Ectodermal cell (in vitro differentiated cells): ENCODE data around the gene PIGL.
"Not testable (repeated sequence)": the region's sequence is repeated elsewhere in the genome, so short reads cannot be mapped to it uniquely, and the experiment has no call there.

Experiments
- H3K27ac ChIP-seq: 2 replicates; pipeline ENCODE4 v1.7.0; 2013; ENCODE audit warnings: mild to moderate bottlenecking, low read depth, low read length; ENCODE audit not compliant: insufficient read depth, poor library complexity, severe bottlenecking
- H3K27me3 ChIP-seq: 2 replicates; pipeline ENCODE4 v1.7.0; 2013; ENCODE audit warnings: mild to moderate bottlenecking, low read length; ENCODE audit not compliant: insufficient read depth, control insufficient read depth, poor library complexity, severe bottlenecking
- H3K36me3 ChIP-seq: one replicate; pipeline ENCODE4 v1.7.0; 2013; ENCODE audit warnings: low read length; ENCODE audit not compliant: control insufficient read depth, insufficient read depth
- H3K4me1 ChIP-seq: one replicate; pipeline ENCODE4 v1.7.0; 2013; ENCODE audit warnings: low read length; ENCODE audit not compliant: control insufficient read depth, insufficient read depth
- H3K4me3 ChIP-seq: 2 replicates; pipeline ENCODE4 v1.7.0; 2013; ENCODE audit warnings: low read depth, low read length, control low read depth; ENCODE audit not compliant: insufficient read depth
- H3K9me3 ChIP-seq: 2 replicates; pipeline ENCODE4 v1.7.0; 2013; ENCODE audit warnings: mild to moderate bottlenecking, low read length, moderate library complexity; ENCODE audit not compliant: control insufficient read depth
- WGBS, 2 experiments: methylation state at CpG; one replicate each; pipeline ENCODE4 v1.1.7; 2013; ENCODE audit warnings: missing lambda C conversion rate in 2 of 2; 5-methylcytosine and 5-hydroxymethylcytosine counted together

Gene PIGL

GRCh38 chr17:16286947-16287562 lies 70.0 kb downstream of the PIGL start:
- Histone ChIP-seq H3K27ac (peak overlapping the region; percentile 80), H3K4me3 (no peak overlapping the region), H3K27me3 (no peaks in the 10 kb centered on the region), H3K4me1 (peaks cover 15% of the 10 kb centered on the region), H3K36me3 (no peaks in the 10 kb centered on the region), H3K9me3 (no peaks in the 10 kb centered on the region)
- 87% methylated on average over 10 of the region's 10 CpGs for WGBS, 2 experiments

GRCh38 chr17:16287563-16288027 lies 70.6 kb downstream of the PIGL start:
- 94 to 98% methylated on average over 6 of the region's 6 CpGs for WGBS, 2 experiments
- Histone ChIP-seq H3K4me3 (no peak overlapping the region), H3K27ac (no peak overlapping the region), H3K9me3 (no peaks in the 10 kb centered on the region), H3K36me3 (no peaks in the 10 kb centered on the region), H3K27me3 (no peaks in the 10 kb centered on the region), H3K4me1 (peaks cover 15% of the 10 kb centered on the region)

- Histone ChIP-seq H3K9me3 (no peaks in the 10 kb centered on the region), H3K4me1 (peaks cover 15% of the 10 kb centered on the region), H3K4me3 (no peak overlapping the region), H3K27ac (no peak overlapping the region), H3K27me3 (no peaks in the 10 kb centered on the region), H3K36me3 (no peaks in the 10 kb centered on the region)
- 95 to 96% methylated on average over 5 of the region's 5 CpGs for WGBS, 2 experiments
These were observed 72.0 kb downstream of the PIGL start for GRCh38 chr17:16288860-16289571.

GRCh38 chr17:16293931-16294330 lies 76.9 kb downstream of the PIGL start:
- Histone ChIP-seq H3K36me3 (no peaks in the 10 kb centered on the region), H3K4me1 (peaks cover 11% of the 10 kb centered on the region), H3K27ac (no peak overlapping the region), H3K27me3 (no peaks in the 10 kb centered on the region), H3K4me3 (no peak overlapping the region), H3K9me3 (no peaks in the 10 kb centered on the region)
- WGBS, 2 experiments, result 90 to 92% methylated on average over 3 of the region's 3 CpGs

- 89 to 94% methylated on average over 2 of the region's 2 CpGs for WGBS, 2 experiments
- H3K27me3 ChIP-seq, result no peaks in the 10 kb centered on the region
- no peaks in the 10 kb centered on the region for H3K36me3 ChIP-seq
- H3K4me1 ChIP-seq, result peaks cover 11% of the 10 kb centered on the region
- no peak overlapping the region for H3K27ac ChIP-seq
- H3K9me3 ChIP-seq, result no peaks in the 10 kb centered on the region
- H3K4me3 ChIP-seq, result no peak overlapping the region
These were observed 77.5 kb downstream of the PIGL start for GRCh38 chr17:16294560-16294959.

- not testable (repeated sequence) for H3K27me3 ChIP-seq, H3K4me3 ChIP-seq
- WGBS, 2 experiments, result 95 to 98% methylated on average over 3 of the region's 3 CpGs
These were observed 79.1 kb downstream of the PIGL start for GRCh38 chr17:16296072-16296471.

GRCh38 chr17:16297367-16298139 lies 80.5 kb downstream of the PIGL start:
- WGBS, 2 experiments, result 55 to 56% methylated on average over 11 of the region's 11 CpGs
- Histone ChIP-seq H3K9me3 (no peaks in the 10 kb centered on the region), H3K27me3 (no peaks in the 10 kb centered on the region), H3K4me1 (peaks cover 11% of the 10 kb centered on the region), H3K4me3 (no peak overlapping the region), H3K27ac (no peak overlapping the region), H3K36me3 (no peaks in the 10 kb centered on the region)

More at GRCh38 chr17:16296072-16296471, 79.1 kb downstream of the PIGL start:
- H3K9me3 ChIP-seq, H3K27ac ChIP-seq, H3K36me3 ChIP-seq: not testable (repeated sequence)
- peaks cover 11% of the 10 kb centered on the region for H3K4me1 ChIP-seq

- 95% methylated on average over 1 of the region's 1 CpG for WGBS, 2 experiments
- no peaks in the 10 kb centered on the region for H3K36me3 ChIP-seq
- H3K27me3 ChIP-seq, result no peaks in the 10 kb centered on the region
- H3K4me3 ChIP-seq, result no peak overlapping the region
- H3K27ac ChIP-seq, result no peak overlapping the region
- H3K9me3 ChIP-seq, result no peaks in the 10 kb centered on the region
- H3K4me1 ChIP-seq, result peaks cover 11% of the 10 kb centered on the region
These were observed 81.2 kb downstream of the PIGL start for GRCh38 chr17:16298140-16298662.

GRCh38 chr17:16300554-16300953 lies 83.5 kb downstream of the PIGL start:
- Histone ChIP-seq H3K4me3 (no peak overlapping the region), H3K27ac (no peak overlapping the region), H3K27me3 (no peaks in the 10 kb centered on the region), H3K36me3 (no peaks in the 10 kb centered on the region), H3K4me1 (peaks cover 11% of the 10 kb centered on the region), H3K9me3 (no peaks in the 10 kb centered on the region)
- 92 to 93% methylated on average over 3 of the region's 3 CpGs for WGBS, 2 experiments
